DND-41 (cell line): Measurements from ENCODE around the gene AMPD1.

ENCODE experiments used
- EZH2 ChIP-seq: IDR thresholded peaks from 3 replicates; pipeline ENCODE4 v1.6.1; 2012; ENCODE audit warnings: borderline replicate concordance, low read depth, mild to moderate bottlenecking, moderate library complexity, low read length, inconsistent platforms; ENCODE audit not compliant: severe bottlenecking
- TF ChIP-seq, protein P1 (sequence below): IDR thresholded peaks from 2 replicates; pipeline ENCODE4 v1.5.1; 2012; ENCODE audit warnings: borderline replicate concordance, low read length, moderate library complexity, mild to moderate bottlenecking; ENCODE audit not compliant: poor library complexity, severe bottlenecking; ENCODE audit errors: extremely low read depth

DNA sequence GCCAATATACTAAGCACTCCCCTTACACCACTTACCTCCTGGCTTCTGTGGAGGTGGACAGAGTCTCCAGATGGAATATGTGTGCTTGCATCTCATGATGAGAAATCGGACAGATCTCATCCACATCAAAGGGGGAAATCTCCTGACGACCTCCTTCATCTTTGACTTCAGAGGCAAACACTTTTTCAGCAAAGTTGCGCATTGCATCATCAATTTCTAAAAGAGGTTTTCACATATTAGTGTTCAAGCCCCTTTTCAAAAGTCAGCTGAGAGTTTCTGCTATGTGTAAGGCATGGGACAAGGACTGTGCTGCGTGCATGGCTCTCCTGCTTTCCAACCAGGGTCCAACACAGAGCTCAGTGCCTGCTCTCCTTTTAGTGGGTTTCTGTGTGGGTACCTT lies 6.8 kb downstream of the AMPD1 start:
- TF ChIP-seq, protein P1, sequence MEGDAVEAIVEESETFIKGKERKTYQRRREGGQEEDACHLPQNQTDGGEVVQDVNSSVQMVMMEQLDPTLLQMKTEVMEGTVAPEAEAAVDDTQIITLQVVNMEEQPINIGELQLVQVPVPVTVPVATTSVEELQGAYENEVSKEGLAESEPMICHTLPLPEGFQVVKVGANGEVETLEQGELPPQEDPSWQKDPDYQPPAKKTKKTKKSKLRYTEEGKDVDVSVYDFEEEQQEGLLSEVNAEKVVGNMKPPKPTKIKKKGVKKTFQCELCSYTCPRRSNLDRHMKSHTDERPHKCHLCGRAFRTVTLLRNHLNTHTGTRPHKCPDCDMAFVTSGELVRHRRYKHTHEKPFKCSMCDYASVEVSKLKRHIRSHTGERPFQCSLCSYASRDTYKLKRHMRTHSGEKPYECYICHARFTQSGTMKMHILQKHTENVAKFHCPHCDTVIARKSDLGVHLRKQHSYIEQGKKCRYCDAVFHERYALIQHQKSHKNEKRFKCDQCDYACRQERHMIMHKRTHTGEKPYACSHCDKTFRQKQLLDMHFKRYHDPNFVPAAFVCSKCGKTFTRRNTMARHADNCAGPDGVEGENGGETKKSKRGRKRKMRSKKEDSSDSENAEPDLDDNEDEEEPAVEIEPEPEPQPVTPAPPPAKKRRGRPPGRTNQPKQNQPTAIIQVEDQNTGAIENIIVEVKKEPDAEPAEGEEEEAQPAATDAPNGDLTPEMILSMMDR: no peak
- no peak for TF ChIP-seq EZH2
